ENCODE data around the gene EID3. TPM values are rescaled to one million over a fixed set of nuclear protein-coding genes. Genes with fewer than 3 reads are reported as not detected.

The EID3 gene
- total RNA-seq, 1 donor from 2014 or later: 9.0 TPM

- intact Hi-C loops (cut with micrococcal nuclease): no loop called here
Observed at GRCh38 chr12:104333692-104334255, 30.2 kb downstream of the EID3 start.

GRCh38 chr12:104334581-104334980 is 31.0 kb downstream of the EID3 start:
- intact Hi-C loops (cut with micrococcal nuclease): no loop called here

- intact Hi-C loops (cut with micrococcal nuclease): no loop called here
Observed at GRCh38 chr12:104336115-104336514, 32.6 kb downstream of the EID3 start.

GRCh38 chr12:104337030-104337558 is 33.6 kb downstream of the EID3 start:
- intact Hi-C loops (cut with micrococcal nuclease): no loop called here

GRCh38 chr12:104339663-104340062 is 36.1 kb downstream of the EID3 start:
- intact Hi-C loops (cut with micrococcal nuclease): no loop called here

GRCh38 chr12:104340177-104340576 is 36.6 kb downstream of the EID3 start:
- intact Hi-C loops (cut with micrococcal nuclease): no loop called here

- intact Hi-C loops (cut with micrococcal nuclease): no loop called here
Observed at GRCh38 chr12:104340925-104341611, 37.5 kb downstream of the EID3 start.

- intact Hi-C loops (cut with micrococcal nuclease): no loop called here
Observed at GRCh38 chr12:104342147-104342546, 38.6 kb downstream of the EID3 start.

GRCh38 chr12:104342635-104343249 is 39.2 kb downstream of the EID3 start:
- intact Hi-C loops (cut with micrococcal nuclease): no loop called here

- intact Hi-C loops (cut with micrococcal nuclease): no loop called here
Observed at GRCh38 chr12:104344682-104345081, 41.1 kb downstream of the EID3 start.

- intact Hi-C loops (cut with micrococcal nuclease): no loop called here
Observed at GRCh38 chr12:104345234-104346066, 41.9 kb downstream of the EID3 start.

GRCh38 chr12:104347374-104348075 is 44.0 kb downstream of the EID3 start:
- intact Hi-C loops (cut with micrococcal nuclease): no loop called here

GRCh38 chr12:104348283-104348993 is 44.9 kb downstream of the EID3 start:
- intact Hi-C loops (cut with micrococcal nuclease): no loop called here

GRCh38 chr12:104348994-104349494 is 45.5 kb downstream of the EID3 start:
- intact Hi-C loops (cut with micrococcal nuclease): no loop called here

GRCh38 chr12:104350211-104351056 is 46.9 kb downstream of the EID3 start:
- intact Hi-C loops (cut with micrococcal nuclease): no loop called here

- intact Hi-C loops (cut with micrococcal nuclease): no loop called here
Observed at GRCh38 chr12:104351057-104351983, 47.8 kb downstream of the EID3 start.

GRCh38 chr12:104352106-104352713 is 48.7 kb downstream of the EID3 start:
- intact Hi-C loops (cut with micrococcal nuclease): no loop called here

All from T-helper 2 cell treated with Interferon-gamma antibody and Interleukin-4, amounts not matched to agents 100 ng/mL and 5 ng/mL, for 36 hours (primary cell).